Peyer's patch (tissue), 4 donors: Measurements from ENCODE around the gene MFN2.

Experiments used
- POLR2A ChIP-seq, 2 donors: fragments of 450-650 bp; IDR thresholded peaks; one replicate each; pipeline ENCODE4 v1.5.1; 2017; ENCODE audit warnings: antibody characterized with exemption in 2 of 2, mild to moderate bottlenecking in 2 of 2, moderate library complexity in 2 of 2
- TF ChIP-seq, protein P1 (sequence below), 6 experiments: fragments of 450-650 bp in 4 of 6; fragments of 200-600 bp in 2 of 6; sonication (generic) in 1 of 6; IDR thresholded peaks; one replicate each; pipeline ENCODE4 v1.5.1; 2017 to 2019; ENCODE audit warnings: antibody characterized with exemption in 6 of 6, mild to moderate bottlenecking in 3 of 6, moderate library complexity in 1 of 6

DNA sequence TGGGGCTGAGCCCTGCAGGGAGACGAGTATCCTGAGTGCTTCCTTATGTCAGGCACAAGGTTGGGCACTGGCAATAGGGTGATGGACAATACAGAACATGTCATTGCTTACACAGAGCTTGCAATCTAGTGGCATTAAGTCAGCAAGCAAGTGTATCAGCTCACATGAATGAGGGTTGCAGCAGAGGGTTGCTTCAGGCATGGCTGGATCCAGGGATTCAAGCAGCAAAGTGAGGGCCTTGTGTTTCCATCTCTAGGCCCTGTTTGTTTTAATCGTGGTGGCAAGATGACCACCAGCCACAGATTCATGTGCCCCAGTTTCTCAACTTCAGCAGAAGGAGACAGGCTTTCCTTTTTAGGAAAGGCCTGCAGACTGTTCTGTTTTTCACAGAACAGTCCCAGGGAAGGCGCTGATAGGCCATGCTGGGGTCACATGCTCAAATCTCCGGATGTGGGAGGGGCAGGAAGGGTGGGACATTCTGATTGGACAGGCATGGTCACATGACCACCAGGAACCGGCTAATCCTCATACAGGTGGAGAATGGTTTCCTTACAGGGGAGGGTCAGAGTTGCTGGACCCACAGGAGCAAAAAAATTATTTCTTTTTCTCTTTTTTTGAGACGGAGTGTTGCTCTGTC is 31.3 kb upstream of the MFN2 start:
- TF ChIP-seq POLR2A (IDR thresholded peaks at IDR 0.05), result no peak
- TF ChIP-seq, protein P1, sequence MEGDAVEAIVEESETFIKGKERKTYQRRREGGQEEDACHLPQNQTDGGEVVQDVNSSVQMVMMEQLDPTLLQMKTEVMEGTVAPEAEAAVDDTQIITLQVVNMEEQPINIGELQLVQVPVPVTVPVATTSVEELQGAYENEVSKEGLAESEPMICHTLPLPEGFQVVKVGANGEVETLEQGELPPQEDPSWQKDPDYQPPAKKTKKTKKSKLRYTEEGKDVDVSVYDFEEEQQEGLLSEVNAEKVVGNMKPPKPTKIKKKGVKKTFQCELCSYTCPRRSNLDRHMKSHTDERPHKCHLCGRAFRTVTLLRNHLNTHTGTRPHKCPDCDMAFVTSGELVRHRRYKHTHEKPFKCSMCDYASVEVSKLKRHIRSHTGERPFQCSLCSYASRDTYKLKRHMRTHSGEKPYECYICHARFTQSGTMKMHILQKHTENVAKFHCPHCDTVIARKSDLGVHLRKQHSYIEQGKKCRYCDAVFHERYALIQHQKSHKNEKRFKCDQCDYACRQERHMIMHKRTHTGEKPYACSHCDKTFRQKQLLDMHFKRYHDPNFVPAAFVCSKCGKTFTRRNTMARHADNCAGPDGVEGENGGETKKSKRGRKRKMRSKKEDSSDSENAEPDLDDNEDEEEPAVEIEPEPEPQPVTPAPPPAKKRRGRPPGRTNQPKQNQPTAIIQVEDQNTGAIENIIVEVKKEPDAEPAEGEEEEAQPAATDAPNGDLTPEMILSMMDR (IDR thresholded peaks at IDR 0.05), result no peak
